GM21619 (cell line): ENCODE results near the gene FLOT2.
A peak's percentile ranks its signal among the peaks of the same experiment; 100 is the strongest.
"Not testable (repeated sequence)": the region's sequence is repeated elsewhere in the genome, so short reads cannot be mapped to it uniquely, and the experiment has no call there.

Experiments
- ATAC-seq: cut with Tn5 transposase; IDR thresholded peaks from one replicate; pipeline ENCODE4 v1.9.1; 2021; ENCODE audit not compliant: unreplicated experiment

Gene FLOT2

DNA sequence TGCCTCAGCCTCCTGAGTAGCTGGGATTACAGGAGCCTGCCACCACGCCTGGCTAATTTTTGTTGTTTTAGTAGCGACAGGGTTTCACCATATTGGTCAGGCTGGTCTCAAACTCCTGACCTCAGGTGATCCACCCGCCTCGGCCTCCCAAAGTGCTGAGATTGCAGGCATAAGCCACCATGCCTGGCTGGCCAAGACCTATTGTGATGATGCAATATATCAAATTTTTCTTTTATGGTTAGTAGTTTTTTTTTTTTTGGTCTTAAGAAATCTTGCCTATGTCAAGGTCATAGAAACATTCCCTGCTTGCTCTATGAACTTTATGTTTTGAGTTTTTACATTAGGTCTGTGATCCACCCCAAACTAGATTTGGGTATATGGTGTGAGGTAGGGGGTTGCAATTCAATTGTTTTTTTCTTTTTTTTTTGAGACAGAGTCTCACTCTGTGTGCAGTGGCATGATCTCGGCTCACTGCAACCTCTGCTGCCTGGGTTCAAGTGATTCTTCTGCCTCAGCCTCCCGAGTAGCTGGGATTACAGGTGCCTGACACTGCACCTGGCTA, 20.3 kb downstream of the FLOT2 start:
- not testable (repeated sequence) for ATAC-seq

GRCh38 chr17:28875848-28876550, 21.5 kb downstream of the FLOT2 start:
- ATAC-seq = no peak

- no peak for ATAC-seq
Observed at GRCh38 chr17:28874750-28875149, 22.8 kb downstream of the FLOT2 start.

DNA sequence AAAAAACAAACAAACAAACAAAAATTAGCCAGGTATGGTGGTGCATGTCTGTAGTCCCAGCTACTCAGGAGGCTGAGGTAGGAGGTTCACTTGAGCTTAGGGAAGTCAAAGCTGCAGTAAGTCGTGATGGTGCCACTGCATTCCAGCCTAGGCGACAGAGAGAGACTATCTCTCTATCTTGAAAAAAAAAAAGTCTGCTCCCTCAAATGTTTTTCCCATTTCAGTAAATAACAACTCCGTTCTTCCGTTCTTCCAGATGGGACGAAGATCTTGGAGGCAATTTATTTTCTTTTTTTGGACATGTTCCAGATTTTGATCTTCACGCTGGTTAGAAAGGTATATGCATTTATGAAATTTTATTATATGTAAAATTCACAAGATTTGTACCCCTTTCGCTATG, 23.7 kb downstream of the FLOT2 start:
- ATAC-seq = no peak

- peak; percentile 97 for ATAC-seq
Observed at GRCh38 chr17:28871056-28871579, 26.4 kb downstream of the FLOT2 start.

DNA sequence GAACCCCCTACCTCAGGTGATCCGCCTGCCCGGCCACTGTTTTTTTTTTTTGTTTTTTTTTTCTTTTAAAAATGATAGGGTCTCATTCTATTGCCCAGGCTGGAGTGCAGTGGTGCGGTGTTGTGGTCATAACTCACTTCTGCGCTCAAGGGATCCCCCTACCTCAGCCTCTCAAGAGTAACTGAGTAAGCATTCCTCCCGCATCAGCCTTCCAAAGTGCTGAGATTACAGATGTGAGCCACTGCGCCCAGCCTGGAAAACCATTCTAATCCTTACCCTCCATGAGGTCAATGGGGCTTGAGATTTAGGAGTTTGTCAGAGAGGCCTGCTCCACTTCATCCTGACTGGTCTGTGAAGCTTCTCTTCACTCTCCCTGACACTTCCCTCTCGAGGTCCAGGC, 30.3 kb downstream of the FLOT2 start:
- ATAC-seq = no peak

- ATAC-seq = no peak
Observed at GRCh38 chr17:28865946-28866752, 31.4 kb downstream of the FLOT2 start.

DNA sequence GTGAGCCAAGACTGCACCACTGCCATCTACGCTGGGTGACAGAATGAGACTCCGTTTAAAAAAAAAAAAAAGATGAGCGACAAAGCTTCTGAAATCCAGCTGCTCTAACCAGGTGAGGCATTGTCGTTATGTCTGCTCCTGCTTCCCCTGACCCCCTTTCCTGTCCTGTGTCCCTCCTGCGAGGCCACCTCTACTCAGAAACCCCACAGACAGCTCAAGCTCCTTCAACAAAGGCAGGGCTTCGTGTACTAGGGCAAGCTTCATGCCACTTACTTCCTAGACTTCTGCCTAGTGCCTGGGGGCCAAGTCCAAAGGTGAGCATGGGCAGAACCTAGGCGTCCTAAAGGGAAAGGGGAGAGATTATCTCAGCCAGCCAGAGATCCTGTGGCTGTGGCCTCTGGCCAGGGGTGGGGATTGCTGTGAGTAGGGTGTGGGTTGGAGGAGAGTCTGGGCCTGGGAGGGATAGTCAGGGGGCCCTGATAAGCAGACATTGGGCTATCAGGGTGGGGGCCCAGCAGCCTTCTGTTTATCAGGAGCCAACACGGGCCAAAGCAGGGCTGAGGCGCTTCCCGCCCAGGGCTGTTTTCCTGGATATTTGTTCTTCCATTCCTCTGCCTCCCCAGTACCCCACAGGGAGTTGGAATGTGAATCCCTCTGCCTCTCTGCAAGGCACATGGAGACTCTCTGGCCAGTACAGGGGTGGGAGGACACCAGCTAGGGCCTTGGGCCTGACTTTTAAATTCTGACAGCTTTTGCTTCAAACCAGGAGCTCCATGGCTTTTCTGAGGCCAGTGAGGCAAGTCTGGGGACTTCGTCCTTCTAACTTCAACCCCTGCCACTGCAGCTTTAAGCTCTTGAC, 32.3 kb downstream of the FLOT2 start:
- ATAC-seq = no peak

- no peak for ATAC-seq
Observed at GRCh38 chr17:28863953-28864352, 33.6 kb downstream of the FLOT2 start.

- ATAC-seq = no peak
Observed at GRCh38 chr17:28862561-28862960, 35.0 kb downstream of the FLOT2 start.

GRCh38 chr17:28861393-28862203, 35.9 kb downstream of the FLOT2 start:
- ATAC-seq = no peak

- ATAC-seq = no peak
Observed at GRCh38 chr17:28860363-28860808, 37.1 kb downstream of the FLOT2 start.

GRCh38 chr17:28858801-28859355, 38.7 kb downstream of the FLOT2 start:
- ATAC-seq = no peak

DNA sequence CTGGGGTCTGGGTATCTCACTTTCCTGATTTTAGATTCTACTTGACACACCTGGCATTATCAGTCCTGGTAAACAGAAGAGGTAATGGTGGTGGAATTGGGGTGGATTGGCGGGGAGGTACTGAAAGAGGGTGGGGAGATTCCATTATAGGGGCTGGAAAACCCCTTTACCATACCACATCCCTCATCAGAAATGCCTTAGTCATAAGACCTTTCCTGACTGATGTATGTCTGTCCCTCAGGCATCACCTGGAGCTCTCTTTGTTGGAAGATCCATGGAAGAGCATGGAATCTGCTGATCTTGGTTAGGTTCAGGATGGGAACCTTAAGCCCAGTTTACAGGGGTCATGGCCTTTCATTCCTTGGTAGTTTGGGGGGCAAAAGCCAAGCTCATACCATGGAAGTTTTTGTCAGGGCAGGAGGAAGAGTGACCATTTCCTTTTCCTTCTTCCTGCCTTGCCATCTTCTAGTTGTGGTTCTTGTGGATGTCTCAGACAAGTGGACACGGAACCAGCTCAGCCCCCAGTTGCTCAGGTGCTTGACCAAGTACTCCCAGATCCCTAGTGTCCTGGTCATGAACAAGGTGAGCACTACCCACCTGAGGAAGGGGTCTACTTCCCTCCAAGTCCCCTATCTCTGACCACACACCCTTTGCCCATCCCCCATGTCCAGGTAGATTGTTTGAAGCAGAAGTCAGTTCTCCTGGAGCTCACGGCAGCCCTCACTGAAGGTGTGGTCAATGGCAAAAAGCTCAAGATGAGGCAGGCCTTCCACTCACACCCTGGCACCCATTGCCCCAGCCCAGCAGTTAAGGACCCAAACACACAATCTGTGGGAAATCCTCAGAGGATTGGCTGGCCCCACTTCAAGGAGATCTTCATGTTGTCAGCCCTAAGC, 39.4 kb downstream of the FLOT2 start:
- ATAC-seq = no peak

GRCh38 chr17:28856028-28856574, 41.4 kb downstream of the FLOT2 start:
- ATAC-seq = no peak

DNA sequence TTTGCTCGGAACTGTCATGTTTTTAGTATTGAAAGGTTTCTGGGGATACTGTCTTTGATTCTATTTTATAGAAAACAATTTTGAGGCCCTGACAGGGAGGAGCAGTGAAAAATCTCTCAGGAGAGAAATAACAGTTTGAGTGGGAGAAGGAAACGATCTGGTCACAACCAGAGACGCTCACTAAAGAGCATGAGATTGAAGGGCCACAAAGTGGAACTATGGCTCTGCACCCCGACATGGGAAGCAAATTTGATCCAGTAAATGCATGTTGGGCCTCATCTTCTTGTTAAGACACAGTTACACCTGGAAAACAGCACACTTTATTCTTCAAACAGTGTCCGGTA, 42.2 kb downstream of the FLOT2 start:
- no peak for ATAC-seq

GRCh38 chr17:28854457-28855335, 42.8 kb downstream of the FLOT2 start, which contains the start of gene ERAL1:
TSS of gene ERAL1 (plus strand) at chr17:28855016. CDS start at chr17:28855035, 19 bp downstream.
- peak; percentile 96 for ATAC-seq
